Measurements from ENCODE around the gene SGF29. TPM values are rescaled to one million over a fixed set of nuclear protein-coding genes. Genes with fewer than 3 reads are reported as not detected.
A peak's percentile ranks its signal among the peaks of the same experiment; 100 is the strongest.
"Not testable (repeated sequence)": the region's sequence is repeated elsewhere in the genome, so short reads cannot be mapped to it uniquely, and the experiment has no call there.

SGF29 gene
- total and polyA plus RNA-seq, 4 donors = 17.8 to 46.6 (median 24.4) TPM

GRCh38 chr16:28609631-28610594 is 56.2 kb downstream of the SGF29 start, which contains the start of gene SULT1A1:
Gene SULT1A1 (minus strand): TSS chr16:28610044. CDS start chr16:28608855, 1,189 bp downstream.
- Histone ChIP-seq H3K27ac (ENCODE audit: low read depth in 1 of 2, low read length in 1 of 2) (peak within 1 kb of the TSS in 1 of 2 donors; percentile 87), H3K9ac (ENCODE audit: insufficient read depth in 1 of 2, low read length in 2 of 2) (no peak within 1 kb of the TSS), H3K4me1 (ENCODE audit: control insufficient read depth in 5 of 5, insufficient read depth in 5 of 5, low read length in 5 of 5) (peaks cover 0 to 24% (median 10%) of the 10 kb centered on the region in 5 donors), H3K9me3 (ENCODE audit: control insufficient read depth in 4 of 4, insufficient read depth in 3 of 4, low read length in 3 of 4) (no peaks in the 10 kb centered on the region), H3K4me3 (peak within 1 kb of the TSS; percentile 39), H3K36me3 (ENCODE audit: control insufficient read depth in 4 of 4, insufficient read depth in 4 of 4, low read length in 4 of 4) (peaks cover 0 to 8% (median 0%) of the 10 kb centered on the region in 4 donors), H3K27me3 (ENCODE audit: control insufficient read depth in 3 of 3, insufficient read depth in 3 of 3, low read length in 2 of 3) (no peaks in the 10 kb centered on the region)
- ATAC-seq (ENCODE audit: insufficient read depth, low FRiP score) (peak; percentile 75), DNase-seq (peak; percentile 65 to 81 (median 80))
- TF ChIP-seq CTCF (IDR thresholded peaks at IDR 0.05; ENCODE audit: control extremely low read depth, extremely low read depth) = no peak
- WGBS, 2 donors = 18 to 30% methylated on average over 11 of the region's 11 CpGs

GRCh38 chr16:28610595-28611191 is 57.0 kb downstream of the SGF29 start:
- Histone ChIP-seq H3K9me3 (ENCODE audit: control insufficient read depth in 4 of 4, insufficient read depth in 3 of 4, low read length in 3 of 4) (no peaks in the 10 kb centered on the region), H3K4me1 (ENCODE audit: control insufficient read depth in 5 of 5, insufficient read depth in 5 of 5, low read length in 5 of 5) (peaks cover 0 to 24% (median 10%) of the 10 kb centered on the region in 5 donors), H3K9ac (ENCODE audit: insufficient read depth in 1 of 2, low read length in 2 of 2) (no peak overlapping the region), H3K36me3 (ENCODE audit: control insufficient read depth in 4 of 4, insufficient read depth in 4 of 4, low read length in 4 of 4) (peaks cover 0 to 8% (median 0%) of the 10 kb centered on the region in 4 donors), H3K27ac (ENCODE audit: low read depth in 1 of 2, low read length in 1 of 2) (peak overlapping the region in 1 of 2 donors; percentile 87), H3K4me3 (no peak overlapping the region), H3K27me3 (ENCODE audit: control insufficient read depth in 3 of 3, insufficient read depth in 3 of 3, low read length in 2 of 3) (no peaks in the 10 kb centered on the region)
- ATAC-seq (ENCODE audit: insufficient read depth, low FRiP score) (no peak), DNase-seq (no peak)
- WGBS, 2 donors = 67 to 70% methylated on average over 10 of the region's 10 CpGs
- TF ChIP-seq CTCF (IDR thresholded peaks at IDR 0.05; ENCODE audit: control extremely low read depth, extremely low read depth) = no peak

DNA sequence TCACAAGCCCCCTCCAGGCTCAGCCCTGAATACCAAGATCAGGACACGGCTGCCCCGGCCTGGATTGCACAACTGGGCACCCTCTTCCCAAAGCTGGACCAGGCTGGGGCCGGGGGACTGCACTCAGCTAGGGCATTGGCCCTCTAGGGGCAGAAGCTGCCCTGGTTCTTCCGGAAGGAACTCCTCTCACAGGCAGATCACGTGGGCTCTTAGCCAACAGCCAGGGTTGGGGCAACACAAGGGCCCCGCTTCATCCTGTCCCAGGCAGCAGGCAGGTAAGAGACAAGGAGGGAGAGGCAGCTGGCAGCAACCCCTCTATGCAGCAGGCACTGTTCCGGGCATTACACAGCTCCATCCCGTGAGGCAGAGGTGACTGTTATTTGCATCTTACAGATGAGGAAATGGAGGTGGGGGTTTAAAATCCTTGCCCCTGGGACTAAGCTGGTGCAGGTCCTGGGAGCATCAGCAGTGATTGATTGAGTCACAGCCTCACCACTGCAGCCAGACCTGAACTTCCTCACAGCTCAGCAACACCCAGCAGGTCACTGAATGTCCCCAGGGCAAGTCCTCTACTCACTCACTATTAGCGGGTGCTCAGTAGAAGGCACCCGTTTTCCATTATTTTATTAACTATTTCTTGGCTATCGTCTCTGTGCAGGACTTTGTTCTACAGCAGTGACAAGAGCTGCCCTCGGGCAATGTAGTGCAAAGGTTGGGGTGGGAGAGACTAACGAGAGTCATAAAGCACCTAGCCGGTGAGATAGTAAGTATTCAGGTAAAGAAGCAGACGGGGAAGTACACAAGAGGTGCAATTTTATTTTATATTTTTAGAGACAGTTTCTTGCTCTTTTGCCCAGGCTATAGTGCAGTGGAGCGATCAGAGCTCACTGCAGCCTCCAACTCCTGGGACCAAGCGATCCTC is 58.9 kb downstream of the SGF29 start:
- peaks cover 0 to 24% (median 10%) of the 10 kb centered on the region in 5 donors for H3K4me1 ChIP-seq (ENCODE audit: control insufficient read depth in 5 of 5, insufficient read depth in 5 of 5, low read length in 5 of 5)
- H3K36me3 ChIP-seq (ENCODE audit: control insufficient read depth in 4 of 4, insufficient read depth in 4 of 4, low read length in 4 of 4); H3K9me3 ChIP-seq (ENCODE audit: control insufficient read depth in 4 of 4, insufficient read depth in 3 of 4, low read length in 3 of 4); DNase-seq; H3K27ac ChIP-seq (ENCODE audit: low read depth in 1 of 2, low read length in 1 of 2); H3K27me3 ChIP-seq (ENCODE audit: control insufficient read depth in 3 of 3, insufficient read depth in 3 of 3, low read length in 2 of 3); H3K4me3 ChIP-seq; H3K9ac ChIP-seq (ENCODE audit: insufficient read depth in 1 of 2, low read length in 2 of 2): not testable (repeated sequence)
- WGBS, 2 donors = no CpG with 5 or more reads among the region's 17 CpGs
- peak; percentile 44 for ATAC-seq (ENCODE audit: insufficient read depth, low FRiP score)

GRCh38 chr16:28613912-28614311 is 60.2 kb downstream of the SGF29 start:
- ATAC-seq (ENCODE audit: insufficient read depth, low FRiP score); DNase-seq; H3K27ac ChIP-seq (ENCODE audit: low read depth in 1 of 2, low read length in 1 of 2); H3K4me3 ChIP-seq; H3K9me3 ChIP-seq (ENCODE audit: control insufficient read depth in 4 of 4, insufficient read depth in 3 of 4, low read length in 3 of 4); H3K27me3 ChIP-seq (ENCODE audit: control insufficient read depth in 3 of 3, insufficient read depth in 3 of 3, low read length in 2 of 3); H3K36me3 ChIP-seq (ENCODE audit: control insufficient read depth in 4 of 4, insufficient read depth in 4 of 4, low read length in 4 of 4); H3K9ac ChIP-seq (ENCODE audit: insufficient read depth in 1 of 2, low read length in 2 of 2): not testable (repeated sequence)
- peaks cover 0 to 19% (median 10%) of the 10 kb centered on the region in 5 donors for H3K4me1 ChIP-seq (ENCODE audit: control insufficient read depth in 5 of 5, insufficient read depth in 5 of 5, low read length in 5 of 5)
- 48 to 100% methylated on average over 1 to 7 of the region's 26 CpGs for WGBS, 2 donors

DNA sequence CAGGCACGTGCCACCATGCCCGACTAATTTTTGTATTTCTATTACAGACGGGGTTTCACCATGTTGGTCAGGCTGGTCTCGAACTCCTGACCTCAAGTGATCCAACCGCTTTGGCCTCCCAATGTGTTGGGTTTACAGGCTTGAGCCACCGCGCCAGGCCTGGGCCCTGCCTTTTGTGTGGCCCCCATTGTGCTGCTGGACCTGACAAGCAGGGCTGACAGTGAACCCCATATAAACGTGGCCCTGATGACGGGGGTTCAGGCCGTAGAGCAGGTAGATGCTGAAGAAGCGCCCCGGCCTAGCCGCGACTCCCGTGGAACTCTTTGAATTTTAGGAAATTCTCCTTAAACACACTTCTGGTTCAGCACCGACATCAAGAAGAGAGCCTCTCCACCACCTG is 60.8 kb downstream of the SGF29 start:
- not testable (repeated sequence) for H3K27me3 ChIP-seq (ENCODE audit: control insufficient read depth in 3 of 3, insufficient read depth in 3 of 3, low read length in 2 of 3); H3K9me3 ChIP-seq (ENCODE audit: control insufficient read depth in 4 of 4, insufficient read depth in 3 of 4, low read length in 3 of 4); ATAC-seq (ENCODE audit: insufficient read depth, low FRiP score); H3K27ac ChIP-seq (ENCODE audit: low read depth in 1 of 2, low read length in 1 of 2); H3K36me3 ChIP-seq (ENCODE audit: control insufficient read depth in 4 of 4, insufficient read depth in 4 of 4, low read length in 4 of 4); H3K9ac ChIP-seq (ENCODE audit: insufficient read depth in 1 of 2, low read length in 2 of 2); DNase-seq; H3K4me3 ChIP-seq
- WGBS, 2 donors = 83 to 85% methylated on average over 14 to 15 of the region's 16 CpGs
- peaks cover 0 to 12% (median 4%) of the 10 kb centered on the region in 5 donors for H3K4me1 ChIP-seq (ENCODE audit: control insufficient read depth in 5 of 5, insufficient read depth in 5 of 5, low read length in 5 of 5)
